Measurements from ENCODE around the gene RARA. TPM values are rescaled to one million over a fixed set of nuclear protein-coding genes. Genes with fewer than 3 reads are reported as not detected.

The RARA gene
- total and polyA plus RNA-seq, 2 experiments from 2014 or later: 7.4 to 15.9 TPM

DNA sequence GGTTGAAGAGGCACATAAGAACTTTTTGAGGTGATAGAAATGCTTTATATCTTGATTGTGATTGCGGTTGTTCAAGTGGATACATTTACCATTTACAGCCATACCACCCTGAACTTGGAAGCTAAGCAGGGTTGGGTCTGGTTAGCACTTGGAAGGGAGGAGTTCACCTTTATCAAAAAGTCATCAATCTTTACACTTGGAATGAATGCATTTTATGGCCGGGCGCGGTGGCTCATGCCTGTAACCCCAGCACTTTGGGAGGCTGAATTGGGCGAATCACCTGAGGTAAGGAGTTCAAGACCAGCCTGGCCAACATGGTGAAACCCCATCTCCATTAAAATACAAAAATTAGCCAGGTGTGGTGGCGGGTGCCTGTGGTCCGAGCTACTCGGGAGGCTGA, 65.0 kb downstream of the RARA start:
- TF ChIP-seq, protein P1, sequence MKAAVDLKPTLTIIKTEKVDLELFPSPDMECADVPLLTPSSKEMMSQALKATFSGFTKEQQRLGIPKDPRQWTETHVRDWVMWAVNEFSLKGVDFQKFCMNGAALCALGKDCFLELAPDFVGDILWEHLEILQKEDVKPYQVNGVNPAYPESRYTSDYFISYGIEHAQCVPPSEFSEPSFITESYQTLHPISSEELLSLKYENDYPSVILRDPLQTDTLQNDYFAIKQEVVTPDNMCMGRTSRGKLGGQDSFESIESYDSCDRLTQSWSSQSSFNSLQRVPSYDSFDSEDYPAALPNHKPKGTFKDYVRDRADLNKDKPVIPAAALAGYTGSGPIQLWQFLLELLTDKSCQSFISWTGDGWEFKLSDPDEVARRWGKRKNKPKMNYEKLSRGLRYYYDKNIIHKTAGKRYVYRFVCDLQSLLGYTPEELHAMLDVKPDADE (IDR thresholded peaks at IDR 0.05): no peak
- TF ChIP-seq NANOG (IDR thresholded peaks at IDR 0.05; ENCODE audit: borderline replicate concordance) (no peak), POLR2AphosphoS5 (IDR thresholded peaks at IDR 0.05; ENCODE audit: low read depth) (no peak), EZH2phosphoT487 (IDR thresholded peaks at IDR 0.05; ENCODE audit: unreplicated experiment) (no peak), EZH2 (IDR thresholded peaks at IDR 0.05; ENCODE audit: low read depth, unreplicated experiment) (no peak), CREB1 (CRISPR knock-in tag; IDR thresholded peaks at IDR 0.05; ENCODE audit: low read depth) (no peak), STAT1 (IDR thresholded peaks at IDR 0.05; ENCODE audit: unreplicated experiment) (no peak), ZNF114 (CRISPR knock-in tag; IDR thresholded peaks at IDR 0.05) (no peak), ZNF331 (CRISPR knock-in tag; IDR thresholded peaks at IDR 0.05; ENCODE audit: low read depth) (no peak), JUNB (IDR thresholded peaks at IDR 0.05; ENCODE audit: unreplicated experiment) (no peak)
- TF ChIP-seq, protein P2, sequence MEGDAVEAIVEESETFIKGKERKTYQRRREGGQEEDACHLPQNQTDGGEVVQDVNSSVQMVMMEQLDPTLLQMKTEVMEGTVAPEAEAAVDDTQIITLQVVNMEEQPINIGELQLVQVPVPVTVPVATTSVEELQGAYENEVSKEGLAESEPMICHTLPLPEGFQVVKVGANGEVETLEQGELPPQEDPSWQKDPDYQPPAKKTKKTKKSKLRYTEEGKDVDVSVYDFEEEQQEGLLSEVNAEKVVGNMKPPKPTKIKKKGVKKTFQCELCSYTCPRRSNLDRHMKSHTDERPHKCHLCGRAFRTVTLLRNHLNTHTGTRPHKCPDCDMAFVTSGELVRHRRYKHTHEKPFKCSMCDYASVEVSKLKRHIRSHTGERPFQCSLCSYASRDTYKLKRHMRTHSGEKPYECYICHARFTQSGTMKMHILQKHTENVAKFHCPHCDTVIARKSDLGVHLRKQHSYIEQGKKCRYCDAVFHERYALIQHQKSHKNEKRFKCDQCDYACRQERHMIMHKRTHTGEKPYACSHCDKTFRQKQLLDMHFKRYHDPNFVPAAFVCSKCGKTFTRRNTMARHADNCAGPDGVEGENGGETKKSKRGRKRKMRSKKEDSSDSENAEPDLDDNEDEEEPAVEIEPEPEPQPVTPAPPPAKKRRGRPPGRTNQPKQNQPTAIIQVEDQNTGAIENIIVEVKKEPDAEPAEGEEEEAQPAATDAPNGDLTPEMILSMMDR (conservative IDR thresholded peaks at IDR 0.05; ENCODE audit: low read depth in 2 of 2): no peak
- TF ChIP-seq, protein P3, sequence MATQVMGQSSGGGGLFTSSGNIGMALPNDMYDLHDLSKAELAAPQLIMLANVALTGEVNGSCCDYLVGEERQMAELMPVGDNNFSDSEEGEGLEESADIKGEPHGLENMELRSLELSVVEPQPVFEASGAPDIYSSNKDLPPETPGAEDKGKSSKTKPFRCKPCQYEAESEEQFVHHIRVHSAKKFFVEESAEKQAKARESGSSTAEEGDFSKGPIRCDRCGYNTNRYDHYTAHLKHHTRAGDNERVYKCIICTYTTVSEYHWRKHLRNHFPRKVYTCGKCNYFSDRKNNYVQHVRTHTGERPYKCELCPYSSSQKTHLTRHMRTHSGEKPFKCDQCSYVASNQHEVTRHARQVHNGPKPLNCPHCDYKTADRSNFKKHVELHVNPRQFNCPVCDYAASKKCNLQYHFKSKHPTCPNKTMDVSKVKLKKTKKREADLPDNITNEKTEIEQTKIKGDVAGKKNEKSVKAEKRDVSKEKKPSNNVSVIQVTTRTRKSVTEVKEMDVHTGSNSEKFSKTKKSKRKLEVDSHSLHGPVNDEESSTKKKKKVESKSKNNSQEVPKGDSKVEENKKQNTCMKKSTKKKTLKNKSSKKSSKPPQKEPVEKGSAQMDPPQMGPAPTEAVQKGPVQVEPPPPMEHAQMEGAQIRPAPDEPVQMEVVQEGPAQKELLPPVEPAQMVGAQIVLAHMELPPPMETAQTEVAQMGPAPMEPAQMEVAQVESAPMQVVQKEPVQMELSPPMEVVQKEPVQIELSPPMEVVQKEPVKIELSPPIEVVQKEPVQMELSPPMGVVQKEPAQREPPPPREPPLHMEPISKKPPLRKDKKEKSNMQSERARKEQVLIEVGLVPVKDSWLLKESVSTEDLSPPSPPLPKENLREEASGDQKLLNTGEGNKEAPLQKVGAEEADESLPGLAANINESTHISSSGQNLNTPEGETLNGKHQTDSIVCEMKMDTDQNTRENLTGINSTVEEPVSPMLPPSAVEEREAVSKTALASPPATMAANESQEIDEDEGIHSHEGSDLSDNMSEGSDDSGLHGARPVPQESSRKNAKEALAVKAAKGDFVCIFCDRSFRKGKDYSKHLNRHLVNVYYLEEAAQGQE (IDR thresholded peaks at IDR 0.05; ENCODE audit: unreplicated experiment): no peak
- TF ChIP-seq, protein P4, sequence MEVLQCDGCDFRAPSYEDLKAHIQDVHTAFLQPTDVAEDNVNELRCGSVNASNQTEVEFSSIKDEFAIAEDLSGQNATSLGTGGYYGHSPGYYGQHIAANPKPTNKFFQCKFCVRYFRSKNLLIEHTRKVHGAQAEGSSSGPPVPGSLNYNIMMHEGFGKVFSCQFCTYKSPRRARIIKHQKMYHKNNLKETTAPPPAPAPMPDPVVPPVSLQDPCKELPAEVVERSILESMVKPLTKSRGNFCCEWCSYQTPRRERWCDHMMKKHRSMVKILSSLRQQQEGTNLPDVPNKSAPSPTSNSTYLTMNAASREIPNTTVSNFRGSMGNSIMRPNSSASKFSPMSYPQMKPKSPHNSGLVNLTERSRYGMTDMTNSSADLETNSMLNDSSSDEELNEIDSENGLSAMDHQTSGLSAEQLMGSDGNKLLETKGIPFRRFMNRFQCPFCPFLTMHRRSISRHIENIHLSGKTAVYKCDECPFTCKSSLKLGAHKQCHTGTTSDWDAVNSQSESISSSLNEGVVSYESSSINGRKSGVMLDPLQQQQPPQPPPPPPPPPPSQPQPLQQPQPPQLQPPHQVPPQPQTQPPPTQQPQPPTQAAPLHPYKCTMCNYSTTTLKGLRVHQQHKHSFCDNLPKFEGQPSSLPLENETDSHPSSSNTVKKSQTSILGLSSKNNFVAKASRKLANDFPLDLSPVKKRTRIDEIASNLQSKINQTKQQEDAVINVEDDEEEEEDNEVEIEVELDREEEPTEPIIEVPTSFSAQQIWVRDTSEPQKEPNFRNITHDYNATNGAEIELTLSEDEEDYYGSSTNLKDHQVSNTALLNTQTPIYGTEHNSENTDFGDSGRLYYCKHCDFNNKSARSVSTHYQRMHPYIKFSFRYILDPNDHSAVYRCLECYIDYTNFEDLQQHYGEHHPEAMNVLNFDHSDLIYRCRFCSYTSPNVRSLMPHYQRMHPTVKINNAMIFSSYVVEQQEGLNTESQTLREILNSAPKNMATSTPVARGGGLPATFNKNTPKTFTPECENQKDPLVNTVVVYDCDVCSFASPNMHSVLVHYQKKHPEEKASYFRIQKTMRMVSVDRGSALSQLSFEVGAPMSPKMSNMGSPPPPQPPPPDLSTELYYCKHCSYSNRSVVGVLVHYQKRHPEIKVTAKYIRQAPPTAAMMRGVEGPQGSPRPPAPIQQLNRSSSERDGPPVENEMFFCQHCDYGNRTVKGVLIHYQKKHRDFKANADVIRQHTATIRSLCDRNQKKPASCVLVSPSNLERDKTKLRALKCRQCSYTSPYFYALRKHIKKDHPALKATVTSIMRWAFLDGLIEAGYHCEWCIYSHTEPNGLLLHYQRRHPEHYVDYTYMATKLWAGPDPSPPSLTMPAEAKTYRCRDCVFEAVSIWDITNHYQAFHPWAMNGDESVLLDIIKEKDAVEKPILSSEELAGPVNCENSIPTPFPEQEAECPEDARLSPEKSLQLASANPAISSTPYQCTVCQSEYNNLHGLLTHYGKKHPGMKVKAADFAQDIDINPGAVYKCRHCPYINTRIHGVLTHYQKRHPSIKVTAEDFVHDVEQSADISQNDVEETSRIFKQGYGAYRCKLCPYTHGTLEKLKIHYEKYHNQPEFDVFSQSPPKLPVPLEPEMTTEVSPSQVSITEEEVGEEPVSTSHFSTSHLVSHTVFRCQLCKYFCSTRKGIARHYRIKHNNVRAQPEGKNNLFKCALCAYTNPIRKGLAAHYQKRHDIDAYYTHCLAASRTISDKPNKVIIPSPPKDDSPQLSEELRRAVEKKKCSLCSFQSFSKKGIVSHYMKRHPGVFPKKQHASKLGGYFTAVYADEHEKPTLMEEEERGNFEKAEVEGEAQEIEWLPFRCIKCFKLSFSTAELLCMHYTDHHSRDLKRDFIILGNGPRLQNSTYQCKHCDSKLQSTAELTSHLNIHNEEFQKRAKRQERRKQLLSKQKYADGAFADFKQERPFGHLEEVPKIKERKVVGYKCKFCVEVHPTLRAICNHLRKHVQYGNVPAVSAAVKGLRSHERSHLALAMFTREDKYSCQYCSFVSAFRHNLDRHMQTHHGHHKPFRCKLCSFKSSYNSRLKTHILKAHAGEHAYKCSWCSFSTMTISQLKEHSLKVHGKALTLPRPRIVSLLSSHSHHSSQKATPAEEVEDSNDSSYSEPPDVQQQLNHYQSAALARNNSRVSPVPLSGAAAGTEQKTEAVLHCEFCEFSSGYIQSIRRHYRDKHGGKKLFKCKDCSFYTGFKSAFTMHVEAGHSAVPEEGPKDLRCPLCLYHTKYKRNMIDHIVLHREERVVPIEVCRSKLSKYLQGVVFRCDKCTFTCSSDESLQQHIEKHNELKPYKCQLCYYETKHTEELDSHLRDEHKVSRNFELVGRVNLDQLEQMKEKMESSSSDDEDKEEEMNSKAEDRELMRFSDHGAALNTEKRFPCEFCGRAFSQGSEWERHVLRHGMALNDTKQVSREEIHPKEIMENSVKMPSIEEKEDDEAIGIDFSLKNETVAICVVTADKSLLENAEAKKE (CRISPR knock-in tag; IDR thresholded peaks at IDR 0.05): no peak
- Histone ChIP-seq H3K36me3 (ENCODE audit: insufficient read depth) (no peaks in the 10 kb centered on the region), H3F3A (replicated peaks; ENCODE audit: low read depth) (peaks cover 8% of the 10 kb centered on the region; the same call in 1 of the 2 replicates), H3K9me2 (ENCODE audit: insufficient read depth) (no peaks in the 10 kb centered on the region), H3K4me1 (ENCODE audit: insufficient read depth) (peaks cover 7% of the 10 kb centered on the region; the same call in 1 of the 2 replicates), H3K4me2 (no peak overlapping the region), H3K4me3 (no peak overlapping the region), H2AFZ (no peak overlapping the region), H3K79me2 (replicated peaks; ENCODE audit: insufficient read depth) (no peaks in the 10 kb centered on the region), H3K27ac (ENCODE audit: low read depth) (no peak overlapping the region), H3K27me3 (ENCODE audit: insufficient read depth) (no peaks in the 10 kb centered on the region), H4K20me1 (replicated peaks; ENCODE audit: insufficient read depth) (no peaks in the 10 kb centered on the region)
- H3K36me3 Mint-ChIP-seq (ENCODE audit: low read depth): peaks cover 11% of the 10 kb centered on the region; the same call in 2 of the 3 replicates
- H3K4me1 Mint-ChIP-seq: peaks cover 7% of the 10 kb centered on the region
- ATAC-seq (no peak), DNase-seq (ENCODE audit: low spot score) (no peak)
- peaks cover 14% of the 10 kb centered on the region for H3K9me3 Mint-ChIP-seq
- H3K27ac Mint-ChIP-seq: no peak overlapping the region
- peaks cover 15% of the 10 kb centered on the region for H3K27me3 Mint-ChIP-seq (ENCODE audit: insufficient read depth, low read depth, poor library complexity)
- no peak overlapping the region for H3K4me3 Mint-ChIP-seq
